HG03175 (cell line): ENCODE data around the gene FAT2.
"Not testable (repeated sequence)": the region's sequence is repeated elsewhere in the genome, so short reads cannot be mapped to it uniquely, and the experiment has no call there.

Source experiments
- ATAC-seq: cut with Tn5 transposase; IDR thresholded peaks from one replicate; pipeline ENCODE4 v1.9.1; 2021; ENCODE audit warnings: mild to moderate bottlenecking, moderate library complexity; ENCODE audit not compliant: unreplicated experiment

The FAT2 gene

DNA sequence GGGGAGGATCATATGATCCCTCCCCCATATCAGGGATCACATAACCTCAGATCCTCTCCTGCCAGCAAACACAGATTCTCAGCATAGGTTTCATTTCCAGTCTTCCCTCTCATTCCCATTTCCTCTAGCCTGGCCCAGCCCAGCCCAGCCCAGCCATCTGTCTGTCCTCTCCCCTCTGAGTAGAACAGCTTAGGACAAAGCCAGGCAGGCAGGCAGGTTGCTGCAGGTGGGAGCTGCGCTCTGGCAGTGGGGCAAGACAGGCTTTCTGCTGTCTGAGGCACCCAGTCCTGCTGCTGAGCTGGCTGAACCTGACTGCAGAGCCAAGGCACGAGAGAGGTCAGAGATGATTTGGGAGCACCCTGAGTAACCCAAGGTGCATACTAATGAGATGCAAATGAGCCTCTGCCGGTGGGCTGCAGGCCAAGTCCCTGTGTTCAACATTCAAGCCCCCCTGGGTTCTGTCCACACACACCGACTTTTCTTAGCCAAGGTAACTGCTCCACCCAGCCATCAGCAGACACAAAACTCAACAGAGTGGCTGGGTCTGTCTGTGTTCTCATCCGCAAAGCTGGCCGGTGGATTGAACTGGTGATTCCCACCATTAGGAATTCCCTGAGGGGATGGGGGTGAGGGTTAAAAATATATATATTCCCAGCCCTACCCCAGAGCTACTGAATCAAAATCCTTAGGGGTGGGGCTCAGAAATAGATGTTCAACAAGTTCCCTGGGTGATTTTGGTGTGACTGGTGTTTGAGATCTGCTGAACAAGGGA lies 9.1 kb downstream of the FAT2 start:
- ATAC-seq: no peak

- no peak for ATAC-seq
Measured at GRCh38 chr5:151581347-151581746, 9.8 kb downstream of the FAT2 start.

DNA sequence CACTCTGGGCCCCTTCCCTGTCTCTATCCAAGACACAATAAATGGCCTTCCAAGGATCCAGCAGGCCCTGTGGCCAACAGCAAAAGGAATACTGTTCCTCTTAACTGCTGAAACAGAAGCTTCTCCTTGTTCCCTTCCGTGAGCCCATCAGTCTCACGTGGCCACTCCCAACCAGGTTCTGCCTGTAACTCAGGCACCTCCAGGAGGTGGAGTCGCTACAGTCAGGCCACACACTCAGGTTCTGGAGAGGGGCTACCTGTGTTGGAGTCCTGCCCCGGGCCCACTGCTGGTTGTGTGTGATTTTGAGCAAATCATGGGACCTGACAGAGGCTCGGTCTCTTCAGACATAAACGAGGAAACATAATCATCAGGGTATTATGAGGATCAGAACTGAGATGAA lies 10.3 kb downstream of the FAT2 start:
- no peak for ATAC-seq

DNA sequence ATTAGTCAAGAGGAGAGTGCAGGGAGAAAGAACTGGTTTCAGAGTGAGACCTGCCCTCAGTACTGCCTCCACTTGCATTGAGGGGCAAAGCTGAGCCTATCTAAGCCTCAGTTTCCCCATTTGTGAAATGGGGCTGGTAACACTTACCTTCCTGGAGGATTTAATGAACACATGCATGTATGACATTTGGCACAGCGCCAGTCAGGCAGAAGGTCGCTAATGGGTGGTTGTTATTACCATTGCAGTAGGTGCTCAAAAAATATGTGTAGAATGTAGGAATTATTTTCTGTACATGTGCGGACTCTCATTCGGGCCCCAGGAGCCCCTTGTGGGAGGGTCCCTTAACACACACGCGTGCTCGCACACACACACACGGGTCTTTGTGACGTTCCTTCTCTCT lies 10.9 kb downstream of the FAT2 start:
- ATAC-seq: no peak

DNA sequence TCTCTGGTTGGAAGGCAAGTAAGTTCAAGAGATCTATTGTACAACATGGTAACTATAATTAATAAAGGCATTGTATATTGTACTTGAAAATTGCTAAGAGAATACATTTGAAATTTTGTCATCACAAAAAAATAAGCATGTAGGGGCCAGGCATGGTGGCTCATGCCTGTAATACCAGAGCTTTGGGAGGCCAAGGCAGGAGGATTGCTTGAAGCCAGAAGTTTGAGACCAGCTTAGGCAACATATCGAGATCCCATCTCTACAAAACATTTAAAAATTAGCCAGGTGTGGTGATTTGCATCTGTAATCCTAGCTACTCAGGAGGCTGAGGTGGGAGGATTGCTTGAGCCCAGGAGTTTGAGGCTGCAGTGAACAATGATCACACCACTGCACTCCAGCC lies 12.0 kb downstream of the FAT2 start:
- not testable (repeated sequence) for ATAC-seq

- ATAC-seq: no peak
Measured at GRCh38 chr5:151578326-151579025, 12.7 kb downstream of the FAT2 start.

GRCh38 chr5:151577566-151577965 lies 13.6 kb downstream of the FAT2 start:
- ATAC-seq: no peak

DNA sequence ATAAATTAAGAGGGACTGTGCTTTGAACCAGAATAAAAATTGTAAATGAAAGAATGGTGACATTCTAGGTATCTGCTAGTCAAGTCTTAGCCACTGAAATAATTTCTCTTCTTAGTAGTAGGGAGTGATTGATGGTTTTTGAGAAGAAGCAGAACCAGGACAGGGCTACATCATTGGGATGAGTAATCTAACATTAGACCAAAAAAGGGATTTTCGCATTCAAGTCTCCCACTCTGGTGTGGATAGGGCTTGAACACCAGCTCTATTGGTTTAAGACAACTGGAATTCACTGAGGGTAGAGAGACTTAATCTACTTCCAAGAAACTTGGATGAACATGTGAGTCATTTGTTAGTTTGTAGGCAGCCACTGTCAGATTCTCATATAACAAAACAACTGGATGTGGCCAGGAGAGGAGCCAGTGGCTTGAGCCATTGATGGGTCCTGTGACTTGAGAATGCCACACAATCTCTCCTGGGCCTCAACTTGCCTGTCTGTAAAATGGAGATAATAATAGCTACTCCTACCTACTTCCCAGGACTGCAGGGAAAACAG lies 16.6 kb downstream of the FAT2 start:
- no peak for ATAC-seq

GRCh38 chr5:151572657-151573368 lies 18.3 kb downstream of the FAT2 start:
- no peak for ATAC-seq

DNA sequence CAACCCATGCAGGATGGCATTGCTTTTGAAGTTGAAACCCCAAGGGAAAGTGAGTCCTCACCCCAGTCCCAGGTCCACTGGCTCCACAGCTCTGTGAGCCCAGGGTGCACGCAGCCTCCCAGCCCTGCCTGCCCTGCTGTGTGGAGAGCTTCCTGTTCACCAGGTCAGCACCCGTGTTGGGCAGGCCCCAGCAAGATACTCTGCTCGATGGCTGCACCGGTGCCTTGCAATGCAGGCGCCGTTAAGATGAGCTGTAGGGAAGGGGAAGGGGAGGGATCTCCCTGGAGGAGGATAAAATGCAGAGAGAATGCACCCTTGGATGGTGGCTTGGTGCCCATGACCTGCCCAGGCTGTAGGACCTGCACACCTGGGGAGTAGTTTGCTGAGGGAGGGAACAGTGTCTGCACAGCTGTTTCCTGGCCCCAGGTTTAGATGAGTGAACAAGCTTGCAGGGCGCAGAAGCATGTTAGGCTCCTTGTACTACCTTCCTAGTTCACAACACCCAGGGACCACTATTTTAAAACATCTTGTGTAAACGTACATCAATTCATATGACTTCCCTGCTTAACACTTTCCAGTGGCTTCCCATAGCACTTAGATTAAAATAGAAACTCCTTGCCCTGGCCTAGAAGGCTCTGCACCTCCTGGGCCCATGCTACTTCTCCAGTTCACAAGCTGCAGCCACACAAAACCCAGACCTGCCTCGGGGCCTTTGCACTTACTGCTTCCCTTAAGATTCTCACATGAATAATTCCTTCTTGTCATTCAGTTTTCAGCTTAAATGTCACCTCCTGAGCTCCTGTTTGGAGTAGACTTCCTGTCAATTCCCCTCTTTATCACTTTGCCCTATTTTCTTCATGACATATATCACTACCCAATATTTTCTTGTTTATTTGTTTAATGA lies 19.6 kb downstream of the FAT2 start:
- no peak for ATAC-seq

DNA sequence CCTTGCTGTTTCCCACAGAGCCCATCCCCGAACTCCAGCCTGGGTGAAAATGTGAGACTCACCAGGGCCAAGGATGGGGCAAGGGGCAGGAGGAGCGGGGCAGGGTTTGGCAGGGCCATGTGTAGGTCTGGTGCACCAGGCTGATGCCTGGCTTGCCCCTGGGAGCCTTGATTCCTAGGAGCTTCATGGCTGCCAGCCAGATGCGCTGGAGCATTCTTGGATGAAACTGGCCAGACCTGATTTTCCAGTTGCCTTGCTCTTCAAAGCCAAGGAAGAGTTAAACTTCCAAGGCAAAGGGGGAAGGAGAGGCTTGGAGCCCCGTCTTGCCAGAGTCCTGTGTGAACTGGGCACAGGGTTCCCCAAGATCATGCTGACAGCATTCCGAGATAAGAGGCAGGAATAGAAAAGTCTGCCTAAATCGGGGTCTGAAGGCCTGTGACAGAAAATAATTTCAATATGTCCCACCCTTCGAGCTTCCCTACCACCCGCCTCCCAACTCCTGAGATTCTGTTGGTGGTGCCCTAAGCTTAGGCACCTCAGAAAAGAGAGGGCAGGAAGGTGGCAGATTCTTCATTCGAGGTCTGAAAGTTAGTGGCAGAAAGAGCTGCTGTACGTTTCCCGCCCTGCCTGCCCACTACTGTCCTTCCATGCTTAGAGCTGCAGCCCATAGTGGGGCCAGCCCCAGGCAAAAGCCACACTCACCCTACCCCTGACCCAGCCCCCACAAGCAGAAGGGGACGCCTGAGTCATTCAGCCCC lies 20.4 kb downstream of the FAT2 start:
- ATAC-seq: no peak

DNA sequence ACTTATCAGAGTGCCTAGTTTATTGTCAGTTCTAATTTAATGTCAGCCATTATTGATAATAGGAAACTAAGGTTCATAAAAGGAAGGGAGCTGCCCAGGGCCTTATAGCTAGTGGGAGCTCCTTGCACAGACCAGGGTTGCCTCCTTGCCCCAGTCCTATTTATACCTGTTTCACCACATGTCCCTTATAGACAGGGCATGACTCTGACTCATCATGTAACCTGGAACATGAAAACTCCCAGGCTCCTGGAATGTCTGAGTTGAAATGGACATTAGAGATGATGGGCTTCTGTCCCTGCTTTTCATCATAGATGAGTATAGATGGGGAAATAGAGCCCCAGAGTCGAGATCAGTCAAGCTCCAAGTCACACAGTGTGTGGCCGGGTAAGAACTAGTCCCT lies 21.1 kb downstream of the FAT2 start:
- no peak for ATAC-seq

GRCh38 chr5:151569132-151570046 lies 21.7 kb downstream of the FAT2 start:
- no peak for ATAC-seq

DNA sequence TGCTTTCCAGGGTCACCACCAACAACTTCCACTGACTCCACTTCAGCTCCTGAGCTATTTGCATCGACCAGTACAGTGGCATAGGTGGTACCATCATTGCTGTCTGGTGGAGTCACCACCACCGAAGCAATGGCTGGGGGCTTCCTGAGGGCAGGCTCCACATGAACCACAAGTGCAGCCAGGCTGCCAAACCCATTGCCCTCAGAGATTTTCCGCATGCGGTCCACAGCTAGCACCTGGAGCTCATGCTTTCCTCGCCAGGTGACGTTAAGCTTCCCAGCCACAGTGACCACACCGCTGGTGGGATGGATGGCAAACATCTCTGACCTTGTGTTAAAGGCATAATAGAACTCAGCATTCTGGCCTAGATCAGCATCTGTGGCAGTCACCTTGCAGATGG lies 23.1 kb downstream of the FAT2 start:
- ATAC-seq: no peak

- ATAC-seq: no peak
Measured at GRCh38 chr5:151565971-151566370, 25.2 kb downstream of the FAT2 start.

DNA sequence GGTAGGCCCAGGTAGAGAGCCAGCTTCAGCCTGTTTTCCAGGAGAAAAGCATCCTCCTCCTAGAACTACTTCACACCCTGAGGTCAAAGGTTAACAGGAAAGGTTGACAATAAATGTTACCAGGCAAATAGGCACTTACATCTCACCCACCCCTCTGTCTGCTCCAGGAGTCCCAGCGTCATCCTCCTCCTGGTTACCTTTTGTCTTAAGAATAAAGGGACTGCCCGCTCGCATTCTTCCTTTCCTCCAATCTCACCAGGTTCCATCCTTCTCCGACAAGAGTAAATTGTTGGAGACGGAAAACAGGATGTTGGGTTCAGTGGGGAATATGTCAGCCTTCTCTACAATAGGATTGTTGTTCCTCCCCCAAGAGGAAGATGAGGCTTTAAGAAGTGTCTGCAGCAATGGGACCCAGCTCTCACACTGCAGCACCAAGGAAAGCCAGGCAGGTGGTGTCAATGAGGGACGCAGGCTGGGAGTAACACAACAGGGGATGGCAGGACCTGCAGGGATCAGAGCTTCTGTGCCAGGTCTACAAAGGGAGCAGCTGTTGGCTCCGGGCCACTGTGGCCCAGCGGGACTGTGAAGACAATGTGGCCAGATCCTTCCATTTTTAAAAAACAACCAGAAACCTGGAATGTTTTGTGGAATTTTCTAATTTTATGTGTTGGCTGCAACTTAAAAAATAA lies 29.0 kb downstream of the FAT2 start:
- no peak for ATAC-seq

DNA sequence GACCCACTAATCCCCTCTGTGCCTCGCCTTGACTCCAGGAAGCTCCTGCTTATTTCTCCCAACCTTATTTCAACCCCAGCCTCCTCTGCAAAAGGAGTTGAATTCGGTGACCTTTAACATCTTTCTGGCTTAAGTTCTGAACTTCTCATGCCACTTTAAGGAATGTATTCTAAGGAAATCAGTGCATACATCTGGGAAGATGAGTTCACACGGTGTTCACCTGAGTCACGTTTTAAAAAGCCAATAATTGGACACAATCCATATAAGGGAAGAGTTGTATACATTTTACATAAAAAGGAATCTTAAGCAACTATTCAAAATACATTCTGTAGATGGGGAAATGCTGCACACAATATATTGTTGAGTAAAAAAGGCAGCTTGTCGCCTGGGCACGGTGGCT lies 33.2 kb downstream of the FAT2 start:
- ATAC-seq: no peak

DNA sequence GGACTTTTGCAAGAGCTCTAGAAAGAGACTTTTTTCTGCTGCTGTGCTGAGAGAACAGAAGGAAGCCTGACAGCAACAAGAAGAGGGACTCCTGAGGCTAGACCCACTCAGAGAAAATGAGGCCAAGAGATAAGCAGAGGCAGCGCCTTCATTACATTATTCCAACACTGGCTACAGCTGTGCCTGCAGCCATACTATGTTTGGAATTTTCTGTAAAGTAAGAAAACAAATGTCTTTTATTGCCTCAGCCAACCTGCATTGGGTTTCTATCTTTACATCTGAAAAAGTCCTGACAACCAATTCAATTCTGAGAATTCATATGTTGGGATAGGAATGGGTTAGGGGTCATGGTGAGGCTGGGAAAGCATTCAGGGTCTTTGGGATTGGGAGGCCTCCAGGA lies 33.7 kb downstream of the FAT2 start:
- ATAC-seq: no peak
